Dendritic cell treated with granulocyte-macrophage colony-stimulating factor and Interleukin-4, amounts not matched to agents 40 ng/mL and 50 ng/mL, for 4 days (primary cell): ENCODE measurements around the gene PCSK5.
"Not testable (repeated sequence)": the region's sequence is repeated elsewhere in the genome, so short reads cannot be mapped to it uniquely, and the experiment has no call there.

Experiments
- H3K27ac Mint-ChIP-seq: one replicate; pipeline ENCODE4 v1.8.0; 2022; ENCODE audit warnings: mild to moderate bottlenecking, mixed read lengths
- H3K27me3 Mint-ChIP-seq: one replicate; pipeline ENCODE4 v1.8.0; 2022; ENCODE audit warnings: mild to moderate bottlenecking, mixed read lengths
- H3K36me3 Mint-ChIP-seq: one replicate; pipeline ENCODE4 v1.8.0; 2022; ENCODE audit warnings: low read depth, mixed read lengths
- H3K4me1 Mint-ChIP-seq: one replicate; pipeline ENCODE4 v1.8.0; 2022; ENCODE audit warnings: low read depth, mixed read lengths
- H3K4me3 Mint-ChIP-seq: one replicate; pipeline ENCODE4 v1.8.0; 2022; ENCODE audit warnings: mild to moderate bottlenecking, moderate library complexity, mixed read lengths
- H3K9me3 Mint-ChIP-seq: one replicate; pipeline ENCODE4 v1.8.0; 2022; ENCODE audit warnings: mixed read lengths
- intact Hi-C: fragments of 100-400 bp; cut with micrococcal nuclease; formaldehyde crosslinking; loops from one replicate; pipeline ENCODE4 v1.15.0; 2022

PCSK5 gene

DNA sequence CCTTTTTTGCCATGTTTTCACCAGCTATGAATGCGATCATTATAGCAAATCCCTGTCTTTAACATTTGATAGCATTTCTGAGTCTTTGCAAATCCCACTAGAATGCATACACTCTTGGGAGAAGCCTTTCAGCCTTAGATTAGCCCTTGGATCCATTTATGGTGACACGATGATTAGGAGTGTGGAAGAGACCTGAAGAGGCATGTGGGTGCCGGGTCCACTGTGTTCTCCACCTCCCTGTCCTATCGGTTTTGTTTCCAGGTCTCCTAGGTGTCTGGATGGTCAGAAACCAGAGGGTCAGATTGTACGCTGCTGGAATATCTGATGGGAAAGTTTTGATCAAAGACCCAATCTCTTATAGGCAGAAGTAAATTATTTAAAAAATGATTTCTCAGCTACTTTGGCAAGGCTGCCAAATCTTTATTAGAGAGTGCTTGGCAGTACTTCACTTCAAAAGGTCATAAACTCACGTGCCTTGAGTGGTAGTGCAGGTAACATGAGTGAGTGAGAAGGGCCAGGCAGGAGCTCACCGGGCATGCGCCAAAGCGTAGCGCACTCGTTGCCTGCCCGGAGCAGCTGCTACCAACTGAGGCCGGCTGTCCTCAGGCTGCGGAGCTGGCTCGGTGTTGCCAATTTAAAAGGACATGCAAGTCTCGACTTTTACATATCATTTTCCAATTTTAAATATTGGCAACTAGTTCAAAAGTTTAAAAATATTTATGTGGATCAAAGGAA, 51.3 kb downstream of the PCSK5 start:
- intact Hi-C loops = no loop called here
- H3K4me3 Mint-ChIP-seq = no peak overlapping the region
- peaks cover 32% of the 10 kb centered on the region for H3K36me3 Mint-ChIP-seq
- H3K9me3 Mint-ChIP-seq = no peaks in the 10 kb centered on the region
- H3K27me3 Mint-ChIP-seq = no peaks in the 10 kb centered on the region
- peaks cover 15% of the 10 kb centered on the region for H3K4me1 Mint-ChIP-seq
- H3K27ac Mint-ChIP-seq = no peak overlapping the region

GRCh38 chr9:75946766-75947165, 56.3 kb downstream of the PCSK5 start:
- no peak overlapping the region for H3K4me3 Mint-ChIP-seq
- no peaks in the 10 kb centered on the region for H3K4me1 Mint-ChIP-seq
- no peaks in the 10 kb centered on the region for H3K27me3 Mint-ChIP-seq
- intact Hi-C loops = no loop called here
- H3K36me3 Mint-ChIP-seq = peaks cover 29% of the 10 kb centered on the region
- no peaks in the 10 kb centered on the region for H3K9me3 Mint-ChIP-seq
- H3K27ac Mint-ChIP-seq = no peak overlapping the region

- Mint-ChIP-seq H3K9me3 (no peaks in the 10 kb centered on the region), H3K4me1 (no peaks in the 10 kb centered on the region), H3K27ac (no peak overlapping the region), H3K27me3 (no peaks in the 10 kb centered on the region), H3K36me3 (peaks cover 31% of the 10 kb centered on the region), H3K4me3 (no peak overlapping the region)
- intact Hi-C loops = no loop called here
These were observed 56.8 kb downstream of the PCSK5 start for GRCh38 chr9:75947233-75947632.

- Mint-ChIP-seq H3K27ac (no peak overlapping the region), H3K4me3 (no peak overlapping the region), H3K36me3 (peaks cover 19% of the 10 kb centered on the region), H3K27me3 (no peaks in the 10 kb centered on the region), H3K9me3 (no peaks in the 10 kb centered on the region), H3K4me1 (no peaks in the 10 kb centered on the region)
- intact Hi-C loops = no loop called here
These were observed 60.5 kb downstream of the PCSK5 start for GRCh38 chr9:75950998-75951397.

GRCh38 chr9:75953218-75953617, 62.7 kb downstream of the PCSK5 start:
- Mint-ChIP-seq H3K4me3 (no peak overlapping the region), H3K27me3 (no peaks in the 10 kb centered on the region), H3K27ac (no peak overlapping the region), H3K36me3 (peaks cover 7% of the 10 kb centered on the region), H3K4me1 (no peaks in the 10 kb centered on the region), H3K9me3 (no peaks in the 10 kb centered on the region)
- intact Hi-C loops = no loop called here

- no peak overlapping the region for H3K27ac Mint-ChIP-seq
- no peaks in the 10 kb centered on the region for H3K27me3 Mint-ChIP-seq
- peaks cover 15% of the 10 kb centered on the region for H3K36me3 Mint-ChIP-seq
- H3K4me3 Mint-ChIP-seq = no peak overlapping the region
- intact Hi-C loops = no loop called here
- H3K9me3 Mint-ChIP-seq = no peaks in the 10 kb centered on the region
- no peaks in the 10 kb centered on the region for H3K4me1 Mint-ChIP-seq
These were observed 65.7 kb downstream of the PCSK5 start for GRCh38 chr9:75956161-75956560.

DNA sequence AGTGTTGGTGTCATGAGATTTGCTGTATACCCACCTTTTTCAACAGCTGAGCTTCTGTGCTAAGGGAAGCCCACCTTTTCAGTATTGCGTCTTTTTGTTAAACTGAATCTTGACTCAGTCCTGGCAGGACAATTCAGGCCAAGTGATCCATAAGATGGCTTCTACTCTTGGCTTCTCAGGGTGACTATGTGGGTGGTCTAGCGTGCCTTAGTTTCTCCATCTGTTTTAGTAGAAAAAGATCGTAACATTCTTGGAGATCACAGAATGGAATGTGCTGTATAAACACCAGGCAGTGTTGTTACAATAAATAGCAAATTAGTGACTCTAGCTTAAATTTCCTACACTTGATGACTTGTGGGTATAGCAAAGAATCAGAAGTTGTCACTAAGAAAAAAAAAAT, 66.6 kb downstream of the PCSK5 start:
- peaks cover 14% of the 10 kb centered on the region for H3K36me3 Mint-ChIP-seq
- intact Hi-C loops = no loop called here
- H3K4me1 Mint-ChIP-seq = no peaks in the 10 kb centered on the region
- no peaks in the 10 kb centered on the region for H3K27me3 Mint-ChIP-seq
- no peak overlapping the region for H3K4me3 Mint-ChIP-seq
- no peaks in the 10 kb centered on the region for H3K9me3 Mint-ChIP-seq
- H3K27ac Mint-ChIP-seq = no peak overlapping the region

DNA sequence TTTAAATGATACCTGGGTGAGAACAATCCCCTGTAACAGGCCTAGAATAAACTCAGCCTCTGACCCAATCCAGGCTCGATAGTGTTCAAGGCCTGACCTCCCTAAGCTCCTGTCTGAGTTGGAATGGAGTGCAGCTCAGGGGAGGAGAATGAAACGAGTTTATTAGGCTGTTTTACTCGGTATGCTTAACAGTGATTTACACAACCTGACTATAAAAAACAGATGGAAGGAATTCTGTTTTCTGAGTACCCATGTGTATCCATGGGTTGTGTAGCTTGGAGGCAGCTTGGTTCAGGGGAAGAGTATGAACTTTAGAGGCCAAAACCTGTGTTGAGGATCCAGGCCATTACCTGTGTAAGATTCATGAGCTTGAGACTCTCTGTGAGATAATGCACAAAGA, 67.8 kb downstream of the PCSK5 start:
- Mint-ChIP-seq H3K4me3 (no peak overlapping the region), H3K36me3 (peaks cover 14% of the 10 kb centered on the region), H3K27me3 (no peaks in the 10 kb centered on the region), H3K27ac (no peak overlapping the region), H3K4me1 (no peaks in the 10 kb centered on the region), H3K9me3 (no peaks in the 10 kb centered on the region)
- intact Hi-C loops = no loop called here

DNA sequence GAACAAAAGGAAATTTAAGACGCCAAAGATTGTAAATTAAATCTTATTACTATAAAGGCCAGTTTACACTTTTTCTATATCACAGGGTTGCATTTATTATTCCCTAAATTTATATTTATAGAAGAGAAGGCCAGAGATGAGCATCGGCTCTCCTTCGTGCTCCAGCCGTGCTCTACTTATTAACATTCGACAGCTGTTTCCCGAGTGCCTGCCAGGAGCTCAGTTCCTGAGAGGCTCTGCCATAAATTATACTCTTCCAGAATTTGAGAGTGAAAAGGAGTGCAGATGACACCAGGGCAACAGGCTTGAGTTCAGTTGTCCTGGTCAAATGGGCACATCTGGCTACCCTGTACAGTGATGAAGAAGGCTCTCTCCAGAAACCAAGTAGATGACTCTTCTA, 70.1 kb downstream of the PCSK5 start:
- Mint-ChIP-seq H3K27me3 (no peaks in the 10 kb centered on the region), H3K4me1 (no peaks in the 10 kb centered on the region), H3K36me3 (peaks cover 14% of the 10 kb centered on the region), H3K4me3 (no peak overlapping the region), H3K9me3 (no peaks in the 10 kb centered on the region), H3K27ac (no peak overlapping the region)
- intact Hi-C loops = no loop called here

GRCh38 chr9:75962013-75962661, 71.7 kb downstream of the PCSK5 start:
- intact Hi-C loops = no loop called here
- no peaks in the 10 kb centered on the region for H3K4me1 Mint-ChIP-seq
- H3K9me3 Mint-ChIP-seq = no peaks in the 10 kb centered on the region
- H3K4me3 Mint-ChIP-seq = no peak overlapping the region
- no peak overlapping the region for H3K27ac Mint-ChIP-seq
- H3K36me3 Mint-ChIP-seq = peaks cover 14% of the 10 kb centered on the region
- no peaks in the 10 kb centered on the region for H3K27me3 Mint-ChIP-seq

DNA sequence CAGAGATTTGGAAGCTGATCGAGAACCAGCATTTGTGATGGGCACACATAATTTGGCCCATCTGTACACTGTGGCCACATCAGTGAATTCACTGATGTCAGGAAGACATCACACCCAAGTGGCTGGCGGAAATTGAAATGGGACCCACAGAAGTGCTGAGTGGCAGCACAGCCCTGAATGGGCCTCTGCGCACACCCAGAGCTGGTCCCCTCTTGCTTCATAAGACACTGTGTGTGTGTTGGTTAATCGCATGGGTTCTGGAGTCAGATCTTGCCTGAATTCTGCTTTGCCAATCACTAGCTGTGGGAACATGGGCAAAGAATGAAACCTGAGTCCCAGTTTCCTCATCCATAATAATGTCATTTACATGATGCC, 72.2 kb downstream of the PCSK5 start:
- Mint-ChIP-seq H3K4me1 (no peaks in the 10 kb centered on the region), H3K4me3 (no peak overlapping the region)

GRCh38 chr9:75963321-75963720, 72.8 kb downstream of the PCSK5 start:
- H3K4me1 Mint-ChIP-seq, H3K9me3 Mint-ChIP-seq, H3K27ac Mint-ChIP-seq, H3K4me3 Mint-ChIP-seq, intact Hi-C loops, H3K27me3 Mint-ChIP-seq: not testable (repeated sequence)
- H3K36me3 Mint-ChIP-seq = peaks cover 14% of the 10 kb centered on the region

More for the DNA sequence above, 72.2 kb downstream of the PCSK5 start:
- Mint-ChIP-seq H3K27ac (no peak overlapping the region), H3K27me3 (no peaks in the 10 kb centered on the region), H3K9me3 (no peaks in the 10 kb centered on the region), H3K36me3 (peaks cover 14% of the 10 kb centered on the region)
- intact Hi-C loops = no loop called here

DNA sequence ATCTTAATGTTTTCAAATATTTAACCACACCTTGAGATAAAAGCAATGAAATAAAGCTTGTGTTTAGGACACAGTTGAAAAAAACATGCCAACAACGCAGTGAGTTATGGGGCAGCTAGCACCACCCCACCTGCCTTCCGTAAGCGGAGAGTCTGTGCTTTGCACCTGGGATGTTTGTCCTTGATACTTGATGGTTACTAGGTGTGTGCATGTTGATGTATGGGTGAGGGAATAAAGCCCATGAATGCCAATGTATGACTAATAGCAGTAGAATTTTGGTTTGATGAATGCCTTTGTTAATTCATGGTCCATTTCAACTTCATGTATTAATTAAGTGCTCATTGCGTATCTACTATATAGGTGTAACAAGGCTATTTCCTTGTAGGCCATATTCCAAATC, 74.0 kb downstream of the PCSK5 start:
- Mint-ChIP-seq H3K27me3 (no peaks in the 10 kb centered on the region), H3K4me1 (no peaks in the 10 kb centered on the region), H3K9me3 (no peaks in the 10 kb centered on the region), H3K4me3 (no peak overlapping the region), H3K27ac (no peak overlapping the region), H3K36me3 (peaks cover 6% of the 10 kb centered on the region)
- intact Hi-C loops = no loop called here

- Mint-ChIP-seq H3K27me3 (no peaks in the 10 kb centered on the region), H3K27ac (no peak overlapping the region), H3K9me3 (no peaks in the 10 kb centered on the region), H3K4me1 (no peaks in the 10 kb centered on the region), H3K36me3 (peaks cover 6% of the 10 kb centered on the region), H3K4me3 (no peak overlapping the region)
- intact Hi-C loops = no loop called here
These were observed 74.8 kb downstream of the PCSK5 start for GRCh38 chr9:75965231-75965630.

DNA sequence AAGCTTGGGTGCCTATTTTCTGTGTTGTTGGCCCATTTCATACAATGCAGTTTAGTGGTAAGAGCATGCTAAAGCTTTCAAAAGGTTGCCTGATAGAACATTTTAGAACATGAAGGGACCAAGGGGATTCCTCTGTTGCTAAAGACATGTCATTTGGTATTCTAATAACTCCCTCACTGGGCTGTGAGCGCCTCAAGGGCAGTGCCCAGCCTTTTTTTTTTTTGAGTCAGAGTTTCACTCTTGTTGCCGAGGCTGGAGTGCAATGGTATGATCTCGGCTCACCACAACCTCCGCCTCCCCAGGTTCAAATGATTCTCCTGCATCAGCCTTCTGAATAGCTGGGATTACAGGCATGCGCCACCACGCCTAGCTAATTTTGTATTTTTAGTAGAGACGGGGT, 77.1 kb downstream of the PCSK5 start:
- no peaks in the 10 kb centered on the region for H3K9me3 Mint-ChIP-seq
- intact Hi-C loops = no loop called here
- H3K27me3 Mint-ChIP-seq = no peaks in the 10 kb centered on the region
- H3K4me3 Mint-ChIP-seq = no peak overlapping the region
- H3K36me3 Mint-ChIP-seq = no peaks in the 10 kb centered on the region
- no peak overlapping the region for H3K27ac Mint-ChIP-seq
- H3K4me1 Mint-ChIP-seq = no peaks in the 10 kb centered on the region
